Right cardiac atrium (tissue), 5 donors: Measurements from ENCODE around the gene CACNA1D. TPM values are rescaled to one million over a fixed set of nuclear protein-coding genes. Genes with fewer than 3 reads are reported as not detected.
A peak's percentile ranks its signal among the peaks of the same experiment; 100 is the strongest.

Experiments
- ATAC-seq, 2 donors: fragments of 200-7000 bp; cut with Tn5 transposase; one replicate each; pipeline versions ENCODE4 v1.8.0 to v1.9.1; 2020; ENCODE audit warnings: moderate library complexity in 2 of 2, mild to moderate bottlenecking in 1 of 2
- DNase-seq, 3 donors: peaks; one replicate each; pipeline ENCODE4 v3.0.0-alpha.2; 2020
- H3K27ac ChIP-seq: one replicate; pipeline ENCODE4 v1.5.1; 2013; ENCODE audit warnings: mild to moderate bottlenecking, low read length, control low read depth, moderate library complexity
- H3K27me3 ChIP-seq: one replicate; pipeline ENCODE4 v1.6.1; 2013; ENCODE audit not compliant: control insufficient read depth, insufficient read depth
- H3K4me1 ChIP-seq: one replicate; pipeline ENCODE4 v1.6.1; 2013; ENCODE audit warnings: low read length; ENCODE audit not compliant: control insufficient read depth, insufficient read depth
- H3K4me3 ChIP-seq: one replicate; pipeline ENCODE4 v1.5.1; 2013; ENCODE audit warnings: low read length, control low read depth
- H3K9me3 ChIP-seq: one replicate; pipeline ENCODE4 v1.6.1; 2013; ENCODE audit warnings: low read length; ENCODE audit not compliant: control insufficient read depth
- WGBS: extraction: QIAGEN DNeasy Blood & Tissue Kit; methylation state at CpG from one replicate; pipeline ENCODE4 v1.1.7; 2013; 5-methylcytosine and 5-hydroxymethylcytosine counted together
- intact Hi-C, 4 donors: fragments of 100-400 bp; cut with DNase I; formaldehyde crosslinking; loops; one replicate each; pipeline versions ENCODE4 v1.11.0 to v1.14.0; 2022 to 2023
- polyA plus RNA-seq: library from polyadenylated mRNA; stranded (reverse); fragments of 200-250 nt; gene quantifications from one replicate; pipeline ENCODE4 v1.2.3, GENCODE V29; 2013
- total RNA-seq, 4 donors: library from RNA; stranded (reverse); fragmentation: NEBNext Ultra II Directional; extraction: Animal tissue kit (Norgen Biotek cat#: 25700); gene quantifications; one replicate each; pipeline ENCODE4 v1.2.1, GENCODE V29; 2021
- donor health status: healthy with polysubstance abuse.
- donor health status: DM: no; HTN: yes; CAD: no.
- donor health status: DM: no; HTN: no; CAD: no.
- donor health status: DM: no; HTN: yes; CAD: no; lungs with severe emphysema.
- donor health status: DM: yes; HTN: yes; CAD: no.

Gene CACNA1D
- total and polyA plus RNA-seq, 5 donors = 3.7 to 11.3 (median 10.4) TPM

DNA sequence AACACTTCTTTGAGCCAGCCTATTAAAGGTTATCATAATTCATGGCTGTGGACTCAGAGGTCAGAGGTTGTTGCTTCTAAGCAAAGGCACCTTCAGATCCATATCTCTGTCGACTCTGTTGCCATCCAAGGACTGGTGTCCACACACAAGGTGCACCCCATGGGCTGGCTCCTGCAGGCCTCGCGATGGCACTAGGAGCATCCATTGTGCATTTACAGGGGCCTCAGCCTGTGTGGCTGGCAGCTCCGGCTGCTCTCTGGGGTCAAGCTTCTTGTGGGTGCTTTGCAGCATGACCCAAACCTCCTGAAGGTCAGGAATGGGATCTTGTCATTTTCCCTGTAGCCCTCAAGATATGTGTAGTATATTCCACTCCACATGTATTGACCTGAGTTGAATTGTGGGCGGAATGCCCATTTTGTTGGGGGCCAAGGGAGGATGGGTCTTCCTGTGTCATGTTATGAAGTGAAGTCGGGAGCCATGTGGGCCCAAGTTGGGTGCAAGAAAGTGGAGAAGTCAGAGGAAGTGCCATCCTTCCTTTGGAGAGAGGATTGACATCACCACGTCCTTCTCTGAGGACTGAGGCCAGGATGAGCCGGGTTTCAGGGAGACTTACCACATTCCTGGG lies 308.0 kb downstream of the CACNA1D start:
- H3K9me3 ChIP-seq = no peaks in the 10 kb centered on the region
- DNase-seq = no peak
- no peak for ATAC-seq
- intact Hi-C loops = no loop called here
- no peaks in the 10 kb centered on the region for H3K27me3 ChIP-seq
- WGBS = 86% methylated on average over 8 of the region's 8 CpGs
- peaks cover 9% of the 10 kb centered on the region for H3K4me1 ChIP-seq
- no peak overlapping the region for H3K4me3 ChIP-seq
- no peak overlapping the region for H3K27ac ChIP-seq

DNA sequence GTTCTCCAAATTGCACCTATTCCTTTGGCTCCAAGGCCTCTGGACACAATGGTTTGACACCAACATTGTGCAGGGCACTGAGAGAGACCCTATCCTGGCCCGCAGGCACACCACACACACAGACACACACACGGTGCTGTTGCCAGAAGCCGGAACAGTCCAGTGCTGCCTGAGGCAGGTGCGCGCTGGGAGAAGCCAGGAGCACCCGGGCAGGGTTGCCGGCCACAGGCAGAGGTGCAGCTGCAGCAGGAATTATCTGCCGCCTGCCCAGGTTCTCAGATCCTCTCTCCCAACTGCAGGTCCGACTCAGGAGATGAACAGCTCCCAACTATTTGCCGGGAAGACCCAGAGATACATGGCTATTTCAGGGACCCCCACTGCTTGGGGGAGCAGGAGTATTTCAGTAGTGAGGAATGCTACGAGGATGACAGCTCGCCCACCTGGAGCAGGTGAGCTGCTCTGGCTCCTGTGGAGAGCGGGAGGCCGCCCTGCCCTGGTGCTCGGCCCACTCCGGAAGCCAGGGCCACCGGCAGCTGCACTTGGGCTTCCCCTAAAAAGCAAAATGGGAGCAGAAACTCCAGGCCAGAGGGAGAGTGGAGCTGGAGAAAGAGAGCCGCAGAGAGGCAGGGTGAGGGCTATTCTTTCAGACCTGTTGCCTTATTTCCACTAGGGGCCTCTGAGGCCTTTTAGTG lies 308.9 kb downstream of the CACNA1D start:
- H3K9me3 ChIP-seq = no peaks in the 10 kb centered on the region
- no peaks in the 10 kb centered on the region for H3K27me3 ChIP-seq
- intact Hi-C loops = no loop called here
- H3K27ac ChIP-seq = no peak overlapping the region
- no peak overlapping the region for H3K4me3 ChIP-seq
- H3K4me1 ChIP-seq = peaks cover 9% of the 10 kb centered on the region
- DNase-seq = no peak
- WGBS = 92% methylated on average over 18 of the region's 18 CpGs
- no peak for ATAC-seq

DNA sequence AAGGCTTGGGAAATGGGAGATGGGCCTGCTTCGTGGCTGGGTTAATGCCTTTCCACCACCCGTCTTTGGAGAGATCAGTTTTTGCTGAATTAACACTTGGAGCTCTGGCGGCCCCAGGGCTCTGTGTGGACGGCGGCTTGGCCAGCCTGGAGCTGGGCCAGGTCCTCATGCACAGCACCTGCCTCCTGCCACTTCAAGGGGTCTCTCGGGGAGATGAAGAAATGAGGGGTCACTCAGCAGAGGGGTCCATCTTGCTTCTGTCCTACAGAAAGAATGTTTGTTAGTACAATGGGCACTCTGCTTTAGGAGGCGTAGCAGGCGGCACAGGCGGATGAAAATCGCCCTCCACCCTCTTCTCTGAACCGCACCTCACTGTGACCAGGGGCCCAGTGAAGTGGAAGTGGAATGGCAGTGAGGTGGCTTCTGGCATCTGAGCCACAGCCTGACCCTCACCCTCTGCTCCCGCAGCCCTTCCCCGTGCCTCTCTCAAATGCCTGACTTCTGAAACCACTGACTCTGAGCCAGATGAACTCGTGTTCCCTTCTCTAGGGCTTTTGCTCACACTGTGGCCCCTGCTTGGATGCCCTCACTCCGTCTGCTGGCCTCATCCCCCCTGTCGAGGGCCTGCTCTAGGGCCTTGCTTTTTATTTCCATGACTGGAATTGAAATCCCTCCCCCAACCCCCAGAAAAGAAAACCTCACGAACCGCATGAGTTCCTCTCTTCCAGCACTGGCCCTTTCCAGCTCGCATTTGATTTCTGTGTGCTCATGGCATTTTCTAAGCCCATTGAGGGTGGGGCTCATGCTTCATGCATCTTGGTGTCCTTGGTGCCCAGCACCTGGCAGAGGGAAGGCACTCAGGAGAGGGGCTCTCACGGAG lies 309.6 kb downstream of the CACNA1D start:
- H3K4me3 ChIP-seq = no peak overlapping the region
- H3K27ac ChIP-seq = no peak overlapping the region

DNA sequence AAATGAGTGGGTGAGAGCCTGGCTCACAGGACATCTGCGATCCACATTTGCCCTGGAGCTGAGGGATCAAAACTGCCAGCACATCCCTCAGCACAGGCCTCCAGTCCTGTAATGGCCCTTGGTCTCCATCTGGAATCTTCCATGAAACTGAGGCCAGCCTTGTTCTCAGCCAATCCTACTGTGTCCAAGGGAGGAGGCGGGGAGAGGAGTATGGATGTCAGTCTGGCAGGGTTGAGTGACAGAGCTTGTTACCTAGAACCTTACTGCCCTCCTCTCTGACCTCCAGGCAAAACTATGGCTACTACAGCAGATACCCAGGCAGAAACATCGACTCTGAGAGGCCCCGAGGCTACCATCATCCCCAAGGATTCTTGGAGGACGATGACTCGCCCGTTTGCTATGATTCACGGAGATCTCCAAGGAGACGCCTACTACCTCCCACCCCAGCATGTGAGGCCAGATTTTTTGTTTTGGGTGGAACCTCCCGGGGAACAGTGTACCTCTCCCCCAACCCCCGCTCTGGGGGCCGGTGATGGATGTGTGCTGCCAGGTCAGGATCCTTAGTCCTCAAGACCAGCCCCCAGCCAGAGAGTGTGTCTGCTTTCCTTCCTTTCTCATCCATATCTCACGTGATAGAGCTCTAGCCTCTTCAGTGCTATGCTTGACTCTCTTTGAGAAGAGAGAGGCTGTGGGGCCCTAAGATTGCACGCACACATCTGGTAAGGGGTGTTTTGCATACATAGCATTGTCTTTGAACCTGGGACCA lies 310.5 kb downstream of the CACNA1D start:
- peaks cover 9% of the 10 kb centered on the region for H3K4me1 ChIP-seq
- ATAC-seq (no peak), DNase-seq (no peak)
- H3K9me3 ChIP-seq = no peaks in the 10 kb centered on the region
- H3K27me3 ChIP-seq = no peaks in the 10 kb centered on the region
- WGBS = 69% methylated on average over 14 of the region's 14 CpGs
- intact Hi-C loops = no loop called here
- H3K27ac ChIP-seq = no peak overlapping the region
- H3K4me3 ChIP-seq = no peak overlapping the region

More for the DNA sequence above, 309.6 kb downstream of the CACNA1D start:
- ATAC-seq (no peak), DNase-seq (no peak)
- 66% methylated on average over 20 of the region's 20 CpGs for WGBS
- intact Hi-C loops = no loop called here
- Histone ChIP-seq H3K4me1 (peaks cover 9% of the 10 kb centered on the region), H3K27me3 (no peaks in the 10 kb centered on the region), H3K9me3 (no peaks in the 10 kb centered on the region)

DNA sequence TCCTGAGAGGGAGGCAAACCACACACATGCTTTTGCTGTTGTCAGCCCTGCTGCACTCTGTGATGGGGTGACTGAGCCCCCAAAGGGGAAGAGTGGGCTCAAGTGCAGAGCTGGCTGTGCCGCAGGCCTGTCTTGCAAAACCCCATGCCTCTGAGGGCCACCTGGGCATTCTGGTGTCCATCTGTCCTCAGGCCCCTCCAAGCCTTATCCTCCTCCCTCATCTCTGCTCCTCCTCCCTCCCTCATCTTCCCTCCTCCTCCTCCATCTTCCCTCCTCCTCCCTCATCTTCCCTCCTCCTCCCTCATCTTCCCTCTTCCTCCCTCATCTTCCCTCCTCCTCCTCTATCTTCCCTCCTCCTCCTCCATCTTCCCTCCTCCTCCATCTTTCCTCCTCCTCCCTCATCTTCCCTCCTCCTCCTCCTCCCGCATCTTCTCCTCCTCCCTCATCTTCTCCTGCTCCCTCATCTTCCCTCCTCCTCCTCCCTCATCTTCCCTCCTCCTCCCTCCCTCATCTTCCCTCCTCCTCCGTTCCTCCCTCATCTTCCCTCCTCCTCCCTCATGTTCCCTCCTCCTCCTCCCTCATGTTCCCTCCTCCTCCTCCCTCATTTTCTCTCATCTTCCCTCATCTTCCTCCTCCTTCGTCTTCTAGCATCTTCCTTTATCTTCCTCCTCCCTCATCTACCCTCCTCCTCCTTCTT lies 311.2 kb downstream of the CACNA1D start:
- DNase-seq (no peak), ATAC-seq (no peak)
- intact Hi-C loops = no loop called here
- H3K9me3 ChIP-seq = no peaks in the 10 kb centered on the region
- no peak overlapping the region for H3K27ac ChIP-seq
- H3K4me3 ChIP-seq = no peak overlapping the region
- WGBS = 75% methylated on average over 4 of the region's 4 CpGs
- H3K27me3 ChIP-seq = no peaks in the 10 kb centered on the region
- peaks cover 9% of the 10 kb centered on the region for H3K4me1 ChIP-seq

DNA sequence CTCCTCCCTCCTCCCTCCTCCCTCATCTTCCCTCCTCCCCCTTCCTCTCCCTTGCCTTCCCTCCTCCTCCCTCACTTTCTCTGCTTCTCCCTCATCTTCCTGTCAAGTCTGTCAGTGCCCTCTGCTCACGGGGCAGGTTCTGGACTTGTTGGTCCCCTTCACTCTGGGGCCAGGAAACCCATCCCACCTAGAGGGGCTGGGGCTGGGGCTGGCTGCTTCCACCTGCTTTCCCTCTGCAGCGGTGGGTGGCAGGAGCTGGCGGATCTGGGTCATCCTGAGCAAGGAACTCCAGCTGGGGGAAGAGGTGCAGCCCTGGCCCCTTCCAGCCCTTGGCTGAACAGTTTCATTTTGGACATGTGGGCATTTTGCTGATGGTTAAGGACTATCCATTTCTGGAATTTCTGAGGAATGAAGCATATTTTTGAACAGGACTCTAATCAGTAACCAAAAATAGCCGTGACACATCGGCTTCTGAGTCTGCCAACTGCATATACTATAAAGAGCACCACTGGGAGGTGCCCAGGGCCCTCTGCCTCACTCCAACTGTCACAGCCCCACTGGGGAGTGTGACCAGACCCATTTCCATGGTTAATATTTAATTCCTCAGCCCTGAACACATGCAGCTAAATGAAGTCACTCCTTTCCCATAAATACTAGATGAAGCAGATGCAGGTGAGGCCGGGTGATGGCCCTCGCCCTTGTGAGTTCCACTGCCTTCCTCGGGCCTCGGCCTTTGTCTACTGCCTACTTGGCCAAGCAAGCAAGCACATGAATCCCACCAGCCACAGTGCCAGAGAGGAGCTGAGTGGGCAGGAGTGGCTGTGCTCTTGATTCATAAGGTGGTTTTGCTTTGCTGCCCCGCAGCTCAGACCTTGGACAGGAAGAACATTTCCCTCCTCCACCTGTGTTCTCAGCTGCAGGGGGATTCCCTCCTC lies 312.0 kb downstream of the CACNA1D start:
- H3K9me3 ChIP-seq = no peaks in the 10 kb centered on the region
- DNase-seq (no peak), ATAC-seq (peak; percentile 75 to 76)
- intact Hi-C loops = no loop called here
- no peaks in the 10 kb centered on the region for H3K27me3 ChIP-seq
- peak overlapping the region; percentile 76 for H3K27ac ChIP-seq
- H3K4me1 ChIP-seq = peaks cover 9% of the 10 kb centered on the region
- no peak overlapping the region for H3K4me3 ChIP-seq
- WGBS = 60% methylated on average over 10 of the region's 10 CpGs

DNA sequence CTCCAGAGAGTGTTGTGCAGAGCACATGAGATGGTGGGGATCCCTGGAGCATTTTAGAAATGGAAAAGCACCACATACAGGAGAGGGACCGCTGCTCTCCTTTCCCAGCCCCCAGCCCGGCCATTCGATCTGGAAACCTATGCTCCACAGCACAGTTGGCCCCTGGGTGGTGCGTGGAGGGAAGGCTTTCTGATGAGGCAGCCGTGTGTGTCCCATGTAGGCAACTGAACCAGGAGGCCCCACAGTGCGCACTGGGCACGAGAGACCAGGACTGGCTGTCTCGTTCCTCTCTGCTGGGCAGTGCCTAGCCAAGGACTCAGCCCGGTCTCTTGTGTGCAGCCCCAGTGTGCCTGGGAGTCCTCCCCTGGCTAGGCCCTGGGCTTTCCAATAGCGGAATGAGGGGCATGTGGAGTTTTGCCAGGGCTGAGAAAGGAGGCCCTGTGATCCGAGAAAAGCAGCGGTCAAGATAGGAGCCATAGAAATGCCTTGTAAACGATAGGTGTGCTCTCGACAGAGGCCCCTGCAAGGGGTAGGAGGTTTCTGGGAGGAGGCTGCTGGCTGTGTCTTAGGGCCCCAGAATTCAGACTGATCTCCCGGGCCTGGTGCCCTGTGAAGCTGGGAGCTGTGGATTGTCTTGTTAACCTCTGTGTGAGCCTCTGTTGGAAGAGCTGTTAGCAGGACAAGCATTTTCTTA lies 312.9 kb downstream of the CACNA1D start:
- DNase-seq = no peak
- H3K27me3 ChIP-seq = no peaks in the 10 kb centered on the region
- ATAC-seq = peak; percentile 14 to 24
- no peak overlapping the region for H3K4me3 ChIP-seq
- H3K4me1 ChIP-seq = peaks cover 9% of the 10 kb centered on the region
- H3K27ac ChIP-seq = peak overlapping the region; percentile 76
- intact Hi-C loops = no loop called here
- H3K9me3 ChIP-seq = no peaks in the 10 kb centered on the region
- 72% methylated on average over 15 of the region's 15 CpGs for WGBS

DNA sequence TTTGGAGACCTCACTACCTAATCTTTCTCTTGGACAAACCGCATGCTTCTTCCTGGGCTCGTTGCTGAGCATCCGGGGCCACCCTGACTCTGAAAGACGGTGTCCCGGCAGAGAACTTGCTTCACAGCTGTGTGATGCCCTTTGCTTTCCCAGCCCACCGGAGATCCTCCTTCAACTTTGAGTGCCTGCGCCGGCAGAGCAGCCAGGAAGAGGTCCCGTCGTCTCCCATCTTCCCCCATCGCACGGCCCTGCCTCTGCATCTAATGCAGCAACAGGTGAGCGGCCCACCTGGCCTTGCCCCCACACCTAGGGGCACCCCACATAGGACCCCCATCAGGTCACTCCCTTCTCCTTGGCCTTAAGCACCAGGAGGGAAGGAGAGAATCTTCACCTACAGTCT lies 314.1 kb downstream of the CACNA1D start:
- no peaks in the 10 kb centered on the region for H3K9me3 ChIP-seq
- 92% methylated on average over 13 of the region's 13 CpGs for WGBS
- peaks cover 9% of the 10 kb centered on the region for H3K4me1 ChIP-seq
- no peak overlapping the region for H3K27ac ChIP-seq
- H3K27me3 ChIP-seq = no peaks in the 10 kb centered on the region
- no peak for DNase-seq
- no peak overlapping the region for H3K4me3 ChIP-seq
- no peak for ATAC-seq
- intact Hi-C loops = no loop called here

DNA sequence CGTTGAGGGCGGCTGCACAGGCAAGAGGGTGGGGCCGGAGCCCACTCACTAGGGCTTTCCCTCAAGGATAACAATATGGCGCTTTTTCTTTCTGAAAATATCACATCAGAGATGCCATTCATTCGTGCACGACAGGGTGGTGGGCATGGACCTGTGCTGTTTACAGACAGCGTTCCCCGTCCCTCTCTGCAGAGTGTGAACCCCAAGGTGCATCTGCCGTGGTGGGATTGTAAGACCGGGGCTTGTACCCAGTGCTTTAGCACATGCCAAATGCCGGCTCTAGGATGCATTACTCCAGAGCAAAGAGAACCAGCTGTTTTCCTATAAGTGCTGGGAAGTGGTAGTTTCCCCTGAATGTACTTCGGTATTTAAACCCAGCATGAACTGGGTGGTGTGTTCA lies 314.9 kb downstream of the CACNA1D start:
- intact Hi-C loops = no loop called here
- peaks cover 6% of the 10 kb centered on the region for H3K4me1 ChIP-seq
- no peaks in the 10 kb centered on the region for H3K9me3 ChIP-seq
- no peak for ATAC-seq
- H3K27me3 ChIP-seq = no peaks in the 10 kb centered on the region
- H3K4me3 ChIP-seq = no peak overlapping the region
- no peak for DNase-seq
- H3K27ac ChIP-seq = no peak overlapping the region
- 83% methylated on average over 12 of the region's 12 CpGs for WGBS
